CD4-positive, alpha-beta T cell (primary cell): ENCODE measurements around the gene TIMP1. TPM values are rescaled to one million over a fixed set of nuclear protein-coding genes. Genes with fewer than 3 reads are reported as not detected.
A peak's percentile ranks its signal among the peaks of the same experiment; 100 is the strongest.

Experiments used
- ATAC-seq: fragments of 200-7000 bp; cut with Tn5 transposase; one replicate; pipeline ENCODE4 v1.10.0; 2022; ENCODE audit warnings: mild to moderate bottlenecking; ENCODE audit not compliant: poor library complexity
- CTCF ChIA-PET: fragments of 350-600 bp; sonication (Branson Sonifier 250); formaldehyde crosslinking; loops from one replicate; lab custom pipeline; 2021; ENCODE audit warnings: antibody characterized with exemption, inconsistent platforms; lab: Charles Lee
- POLR2A ChIA-PET: fragments of 350-600 bp; sonication (Branson Sonifier 250); formaldehyde crosslinking; loops from one replicate; lab custom pipeline; 2021; ENCODE audit warnings: antibody characterized with exemption, inconsistent platforms; lab: Charles Lee
- DNase-seq, 14 experiments: peaks; one replicate each; pipeline ENCODE4 v3.0.0-alpha.2; 2013 to 2020; ENCODE audit warnings: mixed read lengths in 2 of 14
- H3K27ac ChIP-seq, 2 donors: one replicate each; pipeline versions ENCODE4 v1.5.1 to v1.7.0; 2013; ENCODE audit warnings: low read length in 2 of 2, low read depth in 1 of 2, mild to moderate bottlenecking in 1 of 2
- H3K27me3 ChIP-seq, 2 experiments: 1 replicate in 1 of 2; 2 replicates in 1 of 2; pipeline versions ENCODE4 v1.6.1 to v1.7.0; 2013; ENCODE audit warnings: low read length in 2 of 2, control low read depth in 1 of 2, mild to moderate bottlenecking in 1 of 2, moderate library complexity in 1 of 2; ENCODE audit not compliant: insufficient read depth in 2 of 2, control insufficient read depth in 1 of 2
- H3K36me3 ChIP-seq: one replicate; pipeline ENCODE4 v1.6.1; 2013; ENCODE audit warnings: low read length, control low read depth; ENCODE audit not compliant: insufficient read depth
- H3K4me1 ChIP-seq: one replicate; pipeline ENCODE4 v1.6.1; 2013; ENCODE audit warnings: low read length, control low read depth; ENCODE audit not compliant: insufficient read depth
- H3K4me3 ChIP-seq: one replicate; pipeline ENCODE4 v1.5.1; 2013; ENCODE audit warnings: mild to moderate bottlenecking, low read length, moderate library complexity
- H3K9me3 ChIP-seq, 2 experiments: 1 replicate in 1 of 2; 2 replicates in 1 of 2; pipeline versions ENCODE4 v1.6.1 to v1.7.0; 2013; ENCODE audit warnings: low read length in 2 of 2, mild to moderate bottlenecking in 2 of 2, control low read depth in 1 of 2, moderate library complexity in 1 of 2; ENCODE audit not compliant: control insufficient read depth in 1 of 2, insufficient read depth in 1 of 2
- H3K27ac Mint-ChIP-seq: one replicate; pipeline ENCODE4 v1.8.0; 2020; ENCODE audit warnings: mixed read lengths
- H3K27me3 Mint-ChIP-seq: one replicate; pipeline ENCODE4 v1.8.0; 2021; ENCODE audit warnings: mixed read lengths
- H3K36me3 Mint-ChIP-seq: one replicate; pipeline ENCODE4 v1.8.0; 2021; ENCODE audit warnings: low read depth, mixed read lengths
- H3K4me1 Mint-ChIP-seq: one replicate; pipeline ENCODE4 v1.8.0; 2021; ENCODE audit warnings: low read depth, mixed read lengths
- H3K4me3 Mint-ChIP-seq: one replicate; pipeline ENCODE4 v1.8.0; 2020; ENCODE audit warnings: mild to moderate bottlenecking, mixed read lengths
- H3K9me3 Mint-ChIP-seq: one replicate; pipeline ENCODE4 v1.8.0; 2020; ENCODE audit warnings: mixed read lengths
- CTCF ChIP-seq: fragments of 200-600 bp; IDR thresholded peaks from one replicate; pipeline ENCODE4 v1.8.0; 2022; ENCODE audit warnings: antibody characterized with exemption, mild to moderate bottlenecking
- intact Hi-C, 2 experiments: fragments of 100-400 bp; cut with DNase I in 1 of 2; cut with micrococcal nuclease in 1 of 2; formaldehyde crosslinking; loops; one replicate each; pipeline versions ENCODE4 v1.15.1 to v1.9.0; 2023 to 2025; cut with DNase I, micrococcal nuclease
- total RNA-seq, 174 experiments: library from RNA in 2 of 174; stranded (reverse) in 2 of 174; gene quantifications; one replicate each; pipeline ENCODE4 v1.2.3 and lab custom pipeline; 2021 to 2026

The TIMP1 gene
- total RNA-seq, 2 experiments from 2014 or later, result 35.6 to 38.5 TPM

- Mint-ChIP-seq H3K4me3 (no peak overlapping the region), H3K27ac (no peak overlapping the region), H3K4me1 (peaks cover 30% of the 10 kb centered on the region), H3K9me3 (no peaks in the 10 kb centered on the region), H3K27me3 (no peaks in the 10 kb centered on the region), H3K36me3 (peaks cover 88% of the 10 kb centered on the region)
- Histone ChIP-seq H3K4me1 (peaks cover 29% of the 10 kb centered on the region), H3K27ac (no peak overlapping the region), H3K9me3 (no peaks in the 10 kb centered on the region), H3K27me3 (no peaks in the 10 kb centered on the region), H3K4me3 (no peak overlapping the region), H3K36me3 (peaks cover 77% of the 10 kb centered on the region)
- ChIA-PET POLR2A (no interaction called here), CTCF (no interaction called here)
- intact Hi-C loops, result loop anchor here in 1 of 2 experiments (10.0 kb wide), 1 partner anchor 268 kb away; the partner anchor contains the start of gene ZNF81
- DNase-seq (no peak), ATAC-seq (no peak)
- no peak for TF ChIP-seq CTCF
Measured at GRCh38 chrX:47566841-47567240, 15.4 kb upstream of the TIMP1 start.

- ChIA-PET CTCF (no interaction called here), POLR2A (interaction anchor here (0.7 kb wide), 1 partner anchor 13 kb away, joined by 3 read pairs; no protein-coding TSS in a partner anchor)
- Mint-ChIP-seq H3K36me3 (peaks cover 81% of the 10 kb centered on the region), H3K4me1 (peaks cover 21% of the 10 kb centered on the region), H3K27ac (peak overlapping the region; percentile 73), H3K27me3 (peaks cover 5% of the 10 kb centered on the region), H3K9me3 (no peaks in the 10 kb centered on the region), H3K4me3 (no peak overlapping the region)
- DNase-seq (peak in 12 of 14 experiments; percentile 17 to 71 (median 26)), ATAC-seq (peak; percentile 80)
- peaks cover 20% of the 10 kb centered on the region for H3K4me1 ChIP-seq
- intact Hi-C loops, result loop anchor here in 1 of 2 experiments (10.0 kb wide), 1 partner anchor 266 kb away; the partner anchor contains the start of gene ZNF81
- peaks cover 0 to 3% of the 10 kb centered on the region in 2 experiments for H3K9me3 ChIP-seq
- H3K27me3 ChIP-seq, result no peaks in the 10 kb centered on the region
- peak; percentile 37 for TF ChIP-seq CTCF
- H3K27ac ChIP-seq, result no peak overlapping the region
- H3K4me3 ChIP-seq, result no peak overlapping the region
- peaks cover 64% of the 10 kb centered on the region for H3K36me3 ChIP-seq
Measured at GRCh38 chrX:47568656-47569295, 13.5 kb upstream of the TIMP1 start.

GRCh38 chrX:47570794-47571193 lies 11.4 kb upstream of the TIMP1 start:
- peaks cover 13% of the 10 kb centered on the region for H3K4me1 Mint-ChIP-seq
- no peaks in the 10 kb centered on the region for H3K27me3 ChIP-seq
- ATAC-seq (no peak), DNase-seq (no peak)
- intact Hi-C loops, result no loop called here
- peaks cover 5% of the 10 kb centered on the region for H3K27me3 Mint-ChIP-seq
- H3K4me3 ChIP-seq, result no peak overlapping the region
- H3K9me3 ChIP-seq, result peaks cover 0 to 3% of the 10 kb centered on the region in 2 experiments
- CTCF ChIA-PET, result no interaction called here
- peaks cover 12% of the 10 kb centered on the region for H3K4me1 ChIP-seq
- POLR2A ChIA-PET, result no interaction called here
- no peak overlapping the region for H3K27ac ChIP-seq
- no peak for TF ChIP-seq CTCF
- H3K4me3 Mint-ChIP-seq, result no peak overlapping the region
- peaks cover 65% of the 10 kb centered on the region for H3K36me3 Mint-ChIP-seq
- no peaks in the 10 kb centered on the region for H3K9me3 Mint-ChIP-seq
- H3K36me3 ChIP-seq, result peaks cover 51% of the 10 kb centered on the region
- H3K27ac Mint-ChIP-seq, result no peak overlapping the region
